ENCODE data around the gene OXER1. TPM values are rescaled to one million over a fixed set of nuclear protein-coding genes. Genes with fewer than 3 reads are reported as not detected.

OXER1 gene, protein sequence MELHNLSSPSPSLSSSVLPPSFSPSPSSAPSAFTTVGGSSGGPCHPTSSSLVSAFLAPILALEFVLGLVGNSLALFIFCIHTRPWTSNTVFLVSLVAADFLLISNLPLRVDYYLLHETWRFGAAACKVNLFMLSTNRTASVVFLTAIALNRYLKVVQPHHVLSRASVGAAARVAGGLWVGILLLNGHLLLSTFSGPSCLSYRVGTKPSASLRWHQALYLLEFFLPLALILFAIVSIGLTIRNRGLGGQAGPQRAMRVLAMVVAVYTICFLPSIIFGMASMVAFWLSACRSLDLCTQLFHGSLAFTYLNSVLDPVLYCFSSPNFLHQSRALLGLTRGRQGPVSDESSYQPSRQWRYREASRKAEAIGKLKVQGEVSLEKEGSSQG
- total RNA-seq, result under 1 TPM; 0.47 to 0.48 TPM

DNA sequence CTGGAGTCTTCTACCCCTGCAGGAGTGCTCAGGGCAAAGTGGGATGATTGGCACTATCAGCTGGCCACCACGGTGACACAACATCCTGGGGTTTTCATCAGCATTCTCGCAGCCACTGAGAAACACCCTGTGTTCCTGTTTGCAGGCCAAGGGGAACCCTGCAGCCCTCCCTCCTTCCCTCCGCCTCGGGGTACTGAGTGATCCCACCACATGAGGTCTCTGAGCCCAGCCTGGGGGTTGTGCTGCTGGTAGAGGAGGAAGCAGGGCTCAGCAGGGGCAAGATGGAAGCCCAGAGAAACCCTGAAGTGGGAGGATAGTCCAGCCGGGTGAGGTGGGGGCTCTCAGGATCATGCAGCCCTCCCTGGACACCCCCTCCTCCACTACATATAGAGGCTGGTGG is at the start of gene OXER1:
TSS of gene OXER1 (minus strand) at position 40 of the 400 bp plus-strand sequence. CDS start 73 bp downstream, outside the sequence.
- H3K4me3 ChIP-seq, result no peak within 1 kb of the TSS
- no peak for TF ChIP-seq CTCF (IDR thresholded peaks at IDR 0.05)

DNA sequence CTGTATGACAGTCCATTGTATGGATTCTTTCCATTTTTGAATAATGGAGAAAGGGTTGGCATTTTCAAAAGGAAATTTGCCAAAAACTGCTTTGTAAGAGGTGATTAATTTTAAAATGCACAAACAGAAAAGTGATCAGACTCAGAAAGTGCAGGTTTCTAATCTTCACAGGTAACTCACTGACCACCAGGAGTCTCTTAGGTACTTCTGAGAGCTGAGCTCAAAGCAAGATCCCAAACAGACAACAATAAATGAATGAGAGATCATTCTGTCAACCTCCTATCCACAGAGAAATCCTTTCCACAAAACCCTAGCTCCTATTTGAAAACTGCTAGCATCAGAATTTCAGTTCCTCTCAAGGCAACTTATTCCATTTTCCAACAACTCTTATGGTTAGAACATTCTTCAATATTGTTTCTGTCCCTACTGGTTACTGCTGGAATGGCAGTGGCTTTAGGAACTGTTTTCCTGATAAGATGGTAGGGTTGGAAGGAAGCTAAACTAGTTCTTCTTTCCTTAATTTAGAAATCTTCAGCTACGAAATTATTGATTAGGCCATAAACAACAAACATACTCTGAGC is 49.1 kb upstream of the OXER1 start:
- TF ChIP-seq CTCF (IDR thresholded peaks at IDR 0.05), result peak; percentile 48 to 68

More for the DNA sequence above, at the start of gene OXER1:
- Histone ChIP-seq H3K36me3 (no peaks in the 10 kb centered on the region), H3K27me3 (no peaks in the 10 kb centered on the region), H3K9me3 (no peaks in the 10 kb centered on the region), H3K27ac (no peak within 1 kb of the TSS), H3K4me1 (no peaks in the 10 kb centered on the region)
- DNase-seq (ENCODE audit: low spot score), result no peak

GRCh38 chr2:42810971-42811811 is 47.3 kb upstream of the OXER1 start:
- TF ChIP-seq CTCF (IDR thresholded peaks at IDR 0.05), result no peak
- Histone ChIP-seq H3K27ac (peak overlapping the region; percentile 99 to 100), H3K4me3 (peak overlapping the region; percentile 68 to 71), H3K9me3 (no peaks in the 10 kb centered on the region), H3K36me3 (no peaks in the 10 kb centered on the region), H3K27me3 (no peaks in the 10 kb centered on the region), H3K4me1 (peaks cover 0 to 16% of the 10 kb centered on the region in 2 donors)
- DNase-seq (ENCODE audit: low spot score), result peak; percentile 73

More for the DNA sequence above, 49.1 kb upstream of the OXER1 start:
- Histone ChIP-seq H3K27me3 (no peaks in the 10 kb centered on the region), H3K9me3 (no peaks in the 10 kb centered on the region), H3K4me1 (peaks cover 0 to 16% of the 10 kb centered on the region in 2 donors), H3K27ac (no peak overlapping the region), H3K4me3 (no peak overlapping the region), H3K36me3 (no peaks in the 10 kb centered on the region)
- no peak for DNase-seq (ENCODE audit: low spot score)

DNA sequence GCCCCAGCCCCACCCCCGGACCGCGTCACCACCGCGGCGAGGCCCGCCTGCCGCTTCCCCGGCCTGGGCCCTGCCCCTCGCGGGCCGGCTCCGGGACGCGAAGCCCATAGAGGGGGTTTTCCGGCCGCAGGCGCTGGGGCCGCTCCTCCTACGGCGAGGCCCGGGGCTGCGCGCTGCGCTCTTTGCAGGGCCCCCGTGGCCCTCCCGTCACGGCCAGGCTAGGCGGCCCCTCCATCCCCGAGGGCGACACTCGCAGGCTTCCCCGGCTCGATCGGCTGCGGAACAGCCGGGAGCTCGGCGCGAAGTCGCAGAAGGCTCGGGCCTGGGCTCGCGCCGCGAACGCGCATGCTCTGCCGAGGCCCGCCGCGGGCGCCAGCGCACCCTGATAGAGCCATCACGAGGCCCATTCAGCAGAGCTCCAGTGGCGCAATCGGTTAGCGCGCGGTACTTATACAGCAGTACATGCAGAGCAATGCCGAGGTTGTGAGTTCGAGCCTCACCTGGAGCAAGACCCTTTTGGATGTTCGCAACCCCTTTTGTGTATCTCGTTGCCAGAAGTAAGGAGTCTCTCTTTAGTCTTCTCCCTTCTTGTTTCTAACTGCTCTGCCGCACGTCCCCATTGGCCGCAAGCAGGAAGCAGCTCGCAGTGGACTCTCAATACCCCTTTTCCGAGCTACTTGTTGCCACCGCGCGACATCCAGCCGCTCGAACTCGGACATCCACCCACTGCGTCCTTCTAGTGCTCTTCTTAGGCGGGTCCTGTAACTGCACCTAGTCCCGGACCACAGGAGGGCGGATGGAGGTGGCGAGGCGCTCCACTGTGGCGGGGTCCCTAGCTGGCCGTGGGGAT is 46.4 kb upstream of the OXER1 start:
- DNase-seq (ENCODE audit: low spot score), result peak; percentile 98
- TF ChIP-seq CTCF (IDR thresholded peaks at IDR 0.05), result no peak
- Histone ChIP-seq H3K27ac (peak overlapping the region; percentile 99 to 100), H3K4me1 (peaks cover 0 to 16% of the 10 kb centered on the region in 2 donors), H3K36me3 (no peaks in the 10 kb centered on the region), H3K9me3 (no peaks in the 10 kb centered on the region), H3K27me3 (no peaks in the 10 kb centered on the region), H3K4me3 (peak overlapping the region; percentile 68 to 71)

- H3K4me1 ChIP-seq, result peaks cover 0 to 16% of the 10 kb centered on the region in 2 donors
- no peaks in the 10 kb centered on the region for H3K27me3 ChIP-seq
- H3K9me3 ChIP-seq, result no peaks in the 10 kb centered on the region
- peak; percentile 87 for DNase-seq (ENCODE audit: low spot score)
- H3K4me3 ChIP-seq, result peak overlapping the region; percentile 68 to 71
- peak; percentile 33 to 39 for TF ChIP-seq CTCF (IDR thresholded peaks at IDR 0.05)
- peak overlapping the region; percentile 99 to 100 for H3K27ac ChIP-seq
- no peaks in the 10 kb centered on the region for H3K36me3 ChIP-seq
These were observed 45.8 kb upstream of the OXER1 start for GRCh38 chr2:42809819-42810120.

Data from right atrium auricular region (tissue), 2 donors.